Activated naive CD8-positive, alpha-beta T cell treated with anti-CD3 and anti-CD28 coated beads, Interleukin-2, amount 10 ng/mL, durations not matched to agents 7 days and 5 days (primary cell): ENCODE measurements around the gene CCDC102B. TPM values are rescaled to one million over a fixed set of nuclear protein-coding genes. Genes with fewer than 3 reads are reported as not detected.
"Not testable (repeated sequence)": the region's sequence is repeated elsewhere in the genome, so short reads cannot be mapped to it uniquely, and the experiment has no call there.

Source experiments
- ATAC-seq: fragments of 150-1000 bp; cut with Tn5 transposase; one replicate; pipeline ENCODE4 v1.10.0; 2021; ENCODE audit warnings: low read depth, moderate library complexity
- POLR2A ChIA-PET: fragments of 350-600 bp; sonication (Branson Sonifier 250); formaldehyde crosslinking; loops from one replicate; lab custom pipeline; 2021; ENCODE audit warnings: antibody characterized with exemption; lab: Charles Lee
- DNase-seq: peaks from one replicate; pipeline ENCODE4 v3.0.0; 2021
- H3K27ac Mint-ChIP-seq: one replicate; pipeline ENCODE4 v1.8.0; 2022; ENCODE audit warnings: mild to moderate bottlenecking, mixed read lengths
- H3K27me3 Mint-ChIP-seq: one replicate; pipeline ENCODE4 v1.8.0; 2022; ENCODE audit warnings: mild to moderate bottlenecking, moderate library complexity, mixed read lengths
- H3K36me3 Mint-ChIP-seq: one replicate; pipeline ENCODE4 v1.8.0; 2021; ENCODE audit warnings: mild to moderate bottlenecking, mixed read lengths
- H3K4me1 Mint-ChIP-seq: one replicate; pipeline ENCODE4 v1.8.0; 2021; ENCODE audit warnings: mixed read lengths
- H3K4me3 Mint-ChIP-seq: one replicate; pipeline ENCODE4 v1.8.0; 2022; ENCODE audit warnings: mild to moderate bottlenecking, moderate library complexity, mixed read lengths
- H3K9me3 Mint-ChIP-seq: one replicate; pipeline ENCODE4 v1.8.0; 2021; ENCODE audit warnings: mixed read lengths
- total RNA-seq, 2 experiments: library from RNA; stranded (reverse); gene quantifications; one replicate each; pipeline ENCODE4 v1.2.3, GENCODE V29; 2021

The CCDC102B gene
- total RNA-seq, 2 experiments from 2014 or later, result 3.9 to 4.7 TPM

GRCh38 chr18:68840554-68841263 lies 42.8 kb downstream of the CCDC102B start:
- POLR2A ChIA-PET, result no interaction called here
- no peaks in the 10 kb centered on the region for H3K36me3 Mint-ChIP-seq
- no peaks in the 10 kb centered on the region for H3K27me3 Mint-ChIP-seq
- H3K4me1 Mint-ChIP-seq, result no peaks in the 10 kb centered on the region
- DNase-seq (no peak), ATAC-seq (no peak)
- no peak overlapping the region for H3K4me3 Mint-ChIP-seq
- H3K9me3 Mint-ChIP-seq, result no peaks in the 10 kb centered on the region
- no peak overlapping the region for H3K27ac Mint-ChIP-seq

GRCh38 chr18:68841301-68841700 lies 43.4 kb downstream of the CCDC102B start:
- Mint-ChIP-seq H3K4me1 (no peaks in the 10 kb centered on the region), H3K27me3 (no peaks in the 10 kb centered on the region), H3K4me3 (no peak overlapping the region), H3K9me3 (no peaks in the 10 kb centered on the region), H3K27ac (no peak overlapping the region), H3K36me3 (no peaks in the 10 kb centered on the region)
- POLR2A ChIA-PET, result no interaction called here
- ATAC-seq (no peak), DNase-seq (no peak)

- H3K36me3 Mint-ChIP-seq, result no peaks in the 10 kb centered on the region
- POLR2A ChIA-PET, result no interaction called here
- no peak overlapping the region for H3K4me3 Mint-ChIP-seq
- ATAC-seq (no peak), DNase-seq (no peak)
- H3K27ac Mint-ChIP-seq, result no peak overlapping the region
- no peaks in the 10 kb centered on the region for H3K27me3 Mint-ChIP-seq
- H3K4me1 Mint-ChIP-seq, result no peaks in the 10 kb centered on the region
- no peaks in the 10 kb centered on the region for H3K9me3 Mint-ChIP-seq
These were observed 45.1 kb downstream of the CCDC102B start for GRCh38 chr18:68842951-68843350.

- no peak for ATAC-seq
- H3K4me1 Mint-ChIP-seq, result no peaks in the 10 kb centered on the region
- H3K36me3 Mint-ChIP-seq, result no peaks in the 10 kb centered on the region
- H3K4me3 Mint-ChIP-seq, result no peak overlapping the region
- DNase-seq, result no peak
- H3K27ac Mint-ChIP-seq, result no peak overlapping the region
- POLR2A ChIA-PET, result no interaction called here
- no peaks in the 10 kb centered on the region for H3K9me3 Mint-ChIP-seq
- no peaks in the 10 kb centered on the region for H3K27me3 Mint-ChIP-seq
These were observed 45.7 kb downstream of the CCDC102B start for GRCh38 chr18:68843473-68844089.

GRCh38 chr18:68847219-68847837 lies 49.4 kb downstream of the CCDC102B start:
- Mint-ChIP-seq H3K9me3 (no peaks in the 10 kb centered on the region), H3K36me3 (no peaks in the 10 kb centered on the region), H3K27me3 (no peaks in the 10 kb centered on the region), H3K27ac (no peak overlapping the region), H3K4me3 (no peak overlapping the region), H3K4me1 (no peaks in the 10 kb centered on the region)
- no peak for DNase-seq
- POLR2A ChIA-PET, result no interaction called here
- no peak for ATAC-seq

- Mint-ChIP-seq H3K27me3 (no peaks in the 10 kb centered on the region), H3K4me1 (no peaks in the 10 kb centered on the region), H3K27ac (no peak overlapping the region), H3K9me3 (no peaks in the 10 kb centered on the region), H3K4me3 (no peak overlapping the region), H3K36me3 (no peaks in the 10 kb centered on the region)
- ATAC-seq, result no peak
- POLR2A ChIA-PET, result no interaction called here
- no peak for DNase-seq
These were observed 50.4 kb downstream of the CCDC102B start for GRCh38 chr18:68848242-68848641.

- DNase-seq (no peak), ATAC-seq (no peak)
- Mint-ChIP-seq H3K4me1 (no peaks in the 10 kb centered on the region), H3K4me3 (no peak overlapping the region), H3K9me3 (no peaks in the 10 kb centered on the region), H3K27ac (no peak overlapping the region), H3K36me3 (no peaks in the 10 kb centered on the region), H3K27me3 (no peaks in the 10 kb centered on the region)
- POLR2A ChIA-PET, result no interaction called here
These were observed 57.0 kb downstream of the CCDC102B start for GRCh38 chr18:68854786-68855391.

GRCh38 chr18:68855491-68855890 lies 57.6 kb downstream of the CCDC102B start:
- no peak overlapping the region for H3K27ac Mint-ChIP-seq
- DNase-seq (no peak), ATAC-seq (no peak)
- no peaks in the 10 kb centered on the region for H3K9me3 Mint-ChIP-seq
- H3K27me3 Mint-ChIP-seq, result no peaks in the 10 kb centered on the region
- H3K4me1 Mint-ChIP-seq, result no peaks in the 10 kb centered on the region
- H3K36me3 Mint-ChIP-seq, result no peaks in the 10 kb centered on the region
- POLR2A ChIA-PET, result no interaction called here
- no peak overlapping the region for H3K4me3 Mint-ChIP-seq

GRCh38 chr18:68861365-68861764 lies 63.5 kb downstream of the CCDC102B start:
- POLR2A ChIA-PET, result no interaction called here
- peaks cover 2% of the 10 kb centered on the region for H3K27me3 Mint-ChIP-seq
- H3K27ac Mint-ChIP-seq, result no peak overlapping the region
- H3K9me3 Mint-ChIP-seq, result no peaks in the 10 kb centered on the region
- DNase-seq, result no peak
- ATAC-seq, result no peak
- H3K36me3 Mint-ChIP-seq, result no peaks in the 10 kb centered on the region
- no peaks in the 10 kb centered on the region for H3K4me1 Mint-ChIP-seq
- no peak overlapping the region for H3K4me3 Mint-ChIP-seq

GRCh38 chr18:68865021-68865420 lies 67.1 kb downstream of the CCDC102B start:
- no peak overlapping the region for H3K4me3 Mint-ChIP-seq
- POLR2A ChIA-PET, result no interaction called here
- ATAC-seq (no peak), DNase-seq (no peak)
- H3K9me3 Mint-ChIP-seq, result no peaks in the 10 kb centered on the region
- no peaks in the 10 kb centered on the region for H3K36me3 Mint-ChIP-seq
- H3K4me1 Mint-ChIP-seq, result no peaks in the 10 kb centered on the region
- H3K27ac Mint-ChIP-seq, result no peak overlapping the region
- H3K27me3 Mint-ChIP-seq, result peaks cover 3% of the 10 kb centered on the region

GRCh38 chr18:68865503-68865902 lies 67.6 kb downstream of the CCDC102B start:
- H3K9me3 Mint-ChIP-seq, result no peaks in the 10 kb centered on the region
- POLR2A ChIA-PET, result no interaction called here
- H3K36me3 Mint-ChIP-seq, result no peaks in the 10 kb centered on the region
- no peaks in the 10 kb centered on the region for H3K4me1 Mint-ChIP-seq
- peaks cover 3% of the 10 kb centered on the region for H3K27me3 Mint-ChIP-seq
- H3K4me3 Mint-ChIP-seq, result no peak overlapping the region
- ATAC-seq (no peak), DNase-seq (no peak)
- H3K27ac Mint-ChIP-seq, result no peak overlapping the region

GRCh38 chr18:68873003-68873402 lies 75.1 kb downstream of the CCDC102B start:
- peaks cover 2% of the 10 kb centered on the region for H3K27me3 Mint-ChIP-seq
- no peaks in the 10 kb centered on the region for H3K4me1 Mint-ChIP-seq
- DNase-seq, result no peak
- no peaks in the 10 kb centered on the region for H3K9me3 Mint-ChIP-seq
- H3K4me3 Mint-ChIP-seq, result no peak overlapping the region
- no peak overlapping the region for H3K27ac Mint-ChIP-seq
- ATAC-seq, result no peak
- no peaks in the 10 kb centered on the region for H3K36me3 Mint-ChIP-seq
- POLR2A ChIA-PET, result no interaction called here

GRCh38 chr18:68874361-68874760 lies 76.5 kb downstream of the CCDC102B start:
- no peak overlapping the region for H3K27ac Mint-ChIP-seq
- no peak overlapping the region for H3K4me3 Mint-ChIP-seq
- H3K9me3 Mint-ChIP-seq, result no peaks in the 10 kb centered on the region
- DNase-seq, result no peak
- peaks cover 2% of the 10 kb centered on the region for H3K27me3 Mint-ChIP-seq
- H3K4me1 Mint-ChIP-seq, result no peaks in the 10 kb centered on the region
- H3K36me3 Mint-ChIP-seq, result no peaks in the 10 kb centered on the region
- POLR2A ChIA-PET, result no interaction called here
- ATAC-seq, result no peak

- DNase-seq, H3K4me1 Mint-ChIP-seq, H3K36me3 Mint-ChIP-seq, POLR2A ChIA-PET, H3K27me3 Mint-ChIP-seq, H3K4me3 Mint-ChIP-seq, H3K27ac Mint-ChIP-seq, ATAC-seq, H3K9me3 Mint-ChIP-seq: not testable (repeated sequence)
These were observed 82.1 kb downstream of the CCDC102B start for GRCh38 chr18:68879947-68880346.
